ENCODE results near the gene LRRC49.
"Not testable (repeated sequence)": the region's sequence is repeated elsewhere in the genome, so short reads cannot be mapped to it uniquely, and the experiment has no call there.

The LRRC49 gene

GRCh38 chr15:70892002-70892911 lies at the start of gene LRRC49, which contains the start of gene THAP10:
Gene LRRC49, plus strand, starts transcription at chr15:70892826. Its CDS starts 69 bp downstream, at chr15:70892895.
Gene THAP10, minus strand, starts transcription at chr15:70892433. Its CDS starts 161 bp downstream, at chr15:70892272.
- no peak for DNase-seq

- no peak for DNase-seq
These were observed 46.8 kb upstream of the LRRC49 start for GRCh38 chr15:70845602-70846360.

GRCh38 chr15:70851889-70852288 lies 40.7 kb upstream of the LRRC49 start:
- DNase-seq: no peak

- DNase-seq: no peak
These were observed 39.9 kb upstream of the LRRC49 start for GRCh38 chr15:70852501-70853317.

- DNase-seq: no peak
These were observed 39.2 kb upstream of the LRRC49 start for GRCh38 chr15:70853318-70853972.

- no peak for DNase-seq
These were observed 38.5 kb upstream of the LRRC49 start, which contains the start of gene LARP6 for GRCh38 chr15:70853973-70854665. Gene LARP6, minus strand, starts transcription at chr15:70854157. Its CDS starts 69 bp downstream, at chr15:70854088.

GRCh38 chr15:70854666-70854976 lies 38.0 kb upstream of the LRRC49 start:
- no peak for DNase-seq

GRCh38 chr15:70855764-70856163 lies 36.9 kb upstream of the LRRC49 start:
- no peak for DNase-seq

GRCh38 chr15:70856177-70856883 lies 36.3 kb upstream of the LRRC49 start:
- DNase-seq: no peak

- DNase-seq: no peak
These were observed 35.6 kb upstream of the LRRC49 start for GRCh38 chr15:70856884-70857561.

GRCh38 chr15:70857562-70858285 lies 34.9 kb upstream of the LRRC49 start:
- no peak for DNase-seq

- DNase-seq: not testable (repeated sequence)
These were observed 33.9 kb upstream of the LRRC49 start for GRCh38 chr15:70858614-70859321.

- DNase-seq: no peak
These were observed 33.2 kb upstream of the LRRC49 start for GRCh38 chr15:70859322-70859908.

GRCh38 chr15:70859998-70860397 lies 32.6 kb upstream of the LRRC49 start:
- no peak for DNase-seq

- no peak for DNase-seq
These were observed 29.0 kb upstream of the LRRC49 start for GRCh38 chr15:70863450-70864218.

GRCh38 chr15:70866982-70867641 lies 25.5 kb upstream of the LRRC49 start:
- no peak for DNase-seq

- DNase-seq: no peak
These were observed 24.6 kb upstream of the LRRC49 start for GRCh38 chr15:70867911-70868467.
